HFF-Myc (cell line): ENCODE measurements around the gene FCGR2B.
"Not testable (repeated sequence)": the region's sequence is repeated elsewhere in the genome, so short reads cannot be mapped to it uniquely, and the experiment has no call there.

Source experiments
- DNase-seq: peaks from one replicate; pipeline ENCODE4 v3.0.0-alpha.2; 2011; ENCODE audit warnings: low read depth; ENCODE audit errors: extremely low read depth
- H3K4me3 ChIP-seq: replicated peaks from 2 replicates; pipeline ENCODE4 v1.5.1; 2011; ENCODE audit warnings: low read depth, mild to moderate bottlenecking, control low read depth, low read length
- CTCF ChIP-seq: IDR thresholded peaks from 2 replicates; pipeline ENCODE4 v1.5.1; 2012; ENCODE audit warnings: mild to moderate bottlenecking, low read depth, low read length, control low read depth; ENCODE audit errors: missing control alignments

The FCGR2B gene

GRCh38 chr1:161676441-161676840 is 13.5 kb downstream of the FCGR2B start:
- TF ChIP-seq CTCF = no peak
- no peak overlapping the region for H3K4me3 ChIP-seq
- DNase-seq = no peak

GRCh38 chr1:161676958-161677689 is 14.2 kb downstream of the FCGR2B start:
- no peak for DNase-seq
- no peak overlapping the region for H3K4me3 ChIP-seq
- TF ChIP-seq CTCF = no peak

- DNase-seq = no peak
- no peak for TF ChIP-seq CTCF
- no peak overlapping the region for H3K4me3 ChIP-seq
Observed at GRCh38 chr1:161678500-161678899, 15.6 kb downstream of the FCGR2B start.

GRCh38 chr1:161681879-161682278 is 18.9 kb downstream of the FCGR2B start:
- no peak for TF ChIP-seq CTCF
- no peak for DNase-seq
- no peak overlapping the region for H3K4me3 ChIP-seq

- TF ChIP-seq CTCF = no peak
- DNase-seq = no peak
- no peak overlapping the region for H3K4me3 ChIP-seq
Observed at GRCh38 chr1:161688946-161689345, 26.0 kb downstream of the FCGR2B start.

- no peak for DNase-seq
- H3K4me3 ChIP-seq = no peak overlapping the region
- no peak for TF ChIP-seq CTCF
Observed at GRCh38 chr1:161691846-161692245, 28.9 kb downstream of the FCGR2B start.

GRCh38 chr1:161693020-161693712 is 30.2 kb downstream of the FCGR2B start:
- DNase-seq, H3K4me3 ChIP-seq: not testable (repeated sequence)

GRCh38 chr1:161698302-161698701 is 35.4 kb downstream of the FCGR2B start:
- not testable (repeated sequence) for H3K4me3 ChIP-seq, DNase-seq
